D721Med (cell line): ENCODE data around the gene NRG2.

Experiments
- DNase-seq: peaks from one replicate; pipeline ENCODE4 v3.0.0; 2011; ENCODE audit warnings: low spot score; ENCODE audit not compliant: insufficient read length
- FAIRE-seq: peaks from 2 replicates; lab custom pipeline; 2011; peaks lifted over from hg19 to GRCh38; lab: Jason Lieb, UNC
- TF ChIP-seq, protein P1 (sequence below): IDR thresholded peaks from 2 replicates; pipeline ENCODE4 v1.5.1; 2012; ENCODE audit warnings: mild to moderate bottlenecking, control low read depth; ENCODE audit not compliant: insufficient read depth; ENCODE audit errors: missing control alignments

NRG2 gene

DNA sequence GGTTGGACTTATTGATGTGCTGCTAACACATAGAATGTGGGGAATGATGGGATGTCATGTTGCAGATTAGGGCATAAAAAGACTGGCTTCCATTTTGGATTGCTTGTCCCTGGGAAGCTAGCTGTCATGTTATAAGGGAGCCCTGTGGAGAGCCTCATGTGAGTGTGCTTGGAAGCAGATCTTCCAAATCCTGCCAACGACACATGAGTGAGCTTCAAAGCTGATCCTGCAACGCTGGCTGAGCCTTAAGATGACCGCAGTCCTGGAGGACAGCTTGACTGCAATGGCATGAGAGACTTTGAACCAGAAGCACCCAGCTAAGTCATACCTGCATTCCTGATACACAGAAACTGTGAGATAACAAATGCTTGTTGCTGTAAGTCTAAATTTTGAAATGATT lies 63.6 kb downstream of the NRG2 start:
- DNase-seq, result no peak
- TF ChIP-seq, protein P1, sequence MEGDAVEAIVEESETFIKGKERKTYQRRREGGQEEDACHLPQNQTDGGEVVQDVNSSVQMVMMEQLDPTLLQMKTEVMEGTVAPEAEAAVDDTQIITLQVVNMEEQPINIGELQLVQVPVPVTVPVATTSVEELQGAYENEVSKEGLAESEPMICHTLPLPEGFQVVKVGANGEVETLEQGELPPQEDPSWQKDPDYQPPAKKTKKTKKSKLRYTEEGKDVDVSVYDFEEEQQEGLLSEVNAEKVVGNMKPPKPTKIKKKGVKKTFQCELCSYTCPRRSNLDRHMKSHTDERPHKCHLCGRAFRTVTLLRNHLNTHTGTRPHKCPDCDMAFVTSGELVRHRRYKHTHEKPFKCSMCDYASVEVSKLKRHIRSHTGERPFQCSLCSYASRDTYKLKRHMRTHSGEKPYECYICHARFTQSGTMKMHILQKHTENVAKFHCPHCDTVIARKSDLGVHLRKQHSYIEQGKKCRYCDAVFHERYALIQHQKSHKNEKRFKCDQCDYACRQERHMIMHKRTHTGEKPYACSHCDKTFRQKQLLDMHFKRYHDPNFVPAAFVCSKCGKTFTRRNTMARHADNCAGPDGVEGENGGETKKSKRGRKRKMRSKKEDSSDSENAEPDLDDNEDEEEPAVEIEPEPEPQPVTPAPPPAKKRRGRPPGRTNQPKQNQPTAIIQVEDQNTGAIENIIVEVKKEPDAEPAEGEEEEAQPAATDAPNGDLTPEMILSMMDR, result no peak
- FAIRE-seq, result no peak

DNA sequence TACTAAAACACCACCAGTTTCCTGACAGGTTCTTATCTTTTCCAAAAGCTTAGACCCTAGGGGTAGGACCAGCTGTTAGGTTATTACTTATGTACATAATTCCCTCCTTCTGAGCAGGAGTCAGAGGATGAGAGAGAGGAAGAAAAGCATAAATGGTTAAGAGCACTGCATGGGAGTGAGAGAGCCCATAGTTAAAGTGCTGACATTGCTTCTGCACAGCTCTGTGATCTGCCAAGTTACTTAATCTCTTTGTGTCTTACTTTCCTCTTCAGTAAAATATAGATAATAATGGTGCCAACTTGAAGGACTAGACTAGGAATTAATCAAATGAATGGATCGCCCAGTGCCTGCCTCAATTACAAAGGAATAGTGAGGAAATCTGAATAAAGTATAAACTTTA lies 66.4 kb downstream of the NRG2 start:
- TF ChIP-seq, protein P1, result no peak
- no peak for DNase-seq
- FAIRE-seq, result peak; percentile 81

DNA sequence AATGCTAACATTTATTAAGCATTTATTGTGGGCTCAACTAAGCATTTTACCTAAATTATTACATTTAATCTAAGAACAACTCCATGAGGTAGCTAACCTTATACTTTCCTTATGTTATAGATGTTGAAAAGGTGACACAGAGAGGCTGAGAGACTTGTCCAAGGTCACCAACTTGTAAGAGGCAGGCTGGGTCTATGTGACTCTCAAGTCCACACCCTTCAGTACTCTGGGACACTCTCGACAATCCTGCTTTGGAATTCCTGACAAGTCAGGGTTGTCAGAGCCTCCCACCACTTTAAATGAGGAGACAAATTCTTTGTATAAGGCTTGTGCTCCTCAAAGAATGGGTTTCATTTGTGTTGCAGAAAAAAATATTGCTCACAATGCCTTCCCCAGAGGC lies 67.2 kb downstream of the NRG2 start:
- FAIRE-seq (peak; percentile 32), DNase-seq (no peak)
- TF ChIP-seq, protein P1, result no peak

DNA sequence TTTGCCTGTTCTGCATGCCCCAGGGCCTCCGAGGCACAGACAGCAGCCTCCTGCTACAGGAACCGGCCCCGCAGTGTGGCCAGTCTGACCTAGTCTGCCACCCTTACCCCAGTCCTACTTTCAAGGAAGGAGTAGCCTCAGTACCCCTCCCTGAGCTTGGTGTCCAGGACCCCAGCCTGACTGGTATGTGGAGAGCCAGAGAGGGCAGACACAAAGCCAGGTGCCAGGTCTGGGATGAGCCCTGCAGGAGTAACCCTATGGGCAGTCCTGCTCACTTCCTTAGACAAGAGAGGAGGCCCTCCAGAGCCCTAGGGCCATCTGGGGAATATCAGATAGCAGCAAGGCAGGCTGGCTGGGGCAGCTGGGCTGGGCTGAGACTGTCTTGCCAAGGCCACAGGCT lies 67.8 kb downstream of the NRG2 start:
- TF ChIP-seq, protein P1, result no peak
- DNase-seq, result no peak

DNA sequence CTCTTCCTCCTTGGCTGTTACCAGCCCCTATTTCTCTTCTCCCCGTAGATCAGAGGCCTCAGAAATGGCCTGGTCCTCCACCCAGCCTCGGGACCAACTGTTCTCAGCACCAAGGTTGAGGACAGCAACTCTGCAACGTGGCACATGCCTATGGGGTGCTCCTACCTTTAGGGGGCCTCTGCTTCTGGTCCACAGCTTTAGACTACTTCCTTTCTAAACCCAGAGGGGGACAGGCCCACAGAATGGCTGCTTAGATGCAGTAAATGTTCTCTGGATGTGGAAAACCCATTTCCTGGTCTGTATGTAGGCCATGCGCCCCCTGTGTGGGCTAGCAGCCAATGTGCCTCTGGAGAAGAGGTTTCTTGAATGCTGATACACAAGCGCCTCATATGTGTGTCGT lies 68.4 kb downstream of the NRG2 start:
- TF ChIP-seq, protein P1, result no peak
- FAIRE-seq (no peak), DNase-seq (no peak)

More for the DNA sequence above, 67.8 kb downstream of the NRG2 start:
- FAIRE-seq, result no peak

DNA sequence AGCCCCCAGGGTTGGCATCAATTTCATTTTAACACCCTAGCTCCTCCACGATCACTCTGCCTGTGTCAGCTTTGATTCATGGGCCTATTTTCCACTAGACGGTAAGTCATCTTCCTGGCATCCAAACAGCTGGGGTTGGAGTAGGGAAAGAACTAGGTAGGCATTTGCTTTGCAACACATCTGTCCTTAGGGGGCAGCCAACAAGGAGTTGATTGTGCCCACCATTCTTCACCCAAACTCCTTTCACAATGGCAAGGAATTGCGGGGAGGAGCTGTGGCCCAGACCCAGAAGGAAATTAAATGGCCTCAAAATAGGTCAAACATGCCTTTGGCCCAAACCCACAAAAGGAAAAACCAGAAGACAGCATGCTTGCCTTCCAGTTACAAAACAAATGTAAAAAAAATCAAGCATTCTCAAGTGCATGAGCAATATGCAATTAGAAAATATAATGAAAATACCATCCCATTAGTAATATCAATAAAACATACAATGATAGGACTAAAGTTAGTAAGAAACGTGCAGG lies 71.8 kb downstream of the NRG2 start:
- DNase-seq, result peak; percentile 2
- no peak for FAIRE-seq
- TF ChIP-seq, protein P1, result no peak

DNA sequence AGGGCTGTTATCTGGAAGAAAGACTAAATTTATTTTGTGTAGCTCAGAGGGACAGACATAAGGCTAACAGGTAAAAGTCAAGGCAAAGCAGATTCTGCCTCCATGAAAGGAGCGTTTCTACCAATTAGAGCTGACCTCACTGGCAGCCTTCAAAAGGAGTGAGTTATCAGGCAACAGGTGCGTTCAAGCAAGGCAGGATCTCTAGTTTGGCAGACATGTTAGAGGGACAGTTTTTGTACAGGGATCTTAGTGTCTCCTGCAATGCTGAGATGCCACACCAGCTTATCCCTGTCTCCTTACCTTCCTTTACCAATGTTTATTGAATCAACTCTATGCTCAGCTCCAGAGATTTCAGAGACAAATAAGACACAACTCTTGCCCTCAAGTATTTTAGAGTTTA lies 73.8 kb downstream of the NRG2 start:
- FAIRE-seq (no peak), DNase-seq (no peak)
- TF ChIP-seq, protein P1, result no peak
